NCI-H748 (cell line): ENCODE data around the gene TDP1.

ENCODE experiments used
- DNase-seq: peaks from one replicate; lab custom pipeline; 2025; ENCODE audit not compliant: unreplicated experiment; lab: John Stamatoyannopoulos, UW

Gene TDP1

GRCh38 chr14:89955745-89956660 is at the start of gene TDP1:
Gene TDP1, plus strand, starts transcription at chr14:89955927. Its CDS starts 7,188 bp downstream, at chr14:89963115.
- DNase-seq: peak; percentile 98

- no peak for DNase-seq
These were observed 49.7 kb upstream of the TDP1 start for GRCh38 chr14:89906000-89906399.

DNA sequence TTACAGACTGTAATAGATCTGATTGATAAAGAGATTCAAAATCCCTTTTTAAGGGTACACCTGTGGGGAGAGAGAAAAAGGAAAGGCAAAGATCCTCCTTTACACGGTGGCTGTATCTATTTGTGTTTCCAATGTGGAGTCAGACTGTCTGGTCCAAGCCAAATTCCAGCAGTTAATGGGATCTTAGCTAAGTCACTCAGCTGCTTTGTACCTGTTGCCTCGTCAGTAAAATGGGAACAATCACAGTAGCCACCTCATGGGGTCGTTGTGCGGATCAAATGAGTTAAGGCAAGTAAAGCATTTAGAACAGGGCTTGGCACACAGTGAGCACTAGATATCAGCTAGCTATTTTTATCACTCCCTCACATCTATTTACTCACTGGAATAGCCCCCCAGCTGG is 48.1 kb upstream of the TDP1 start:
- DNase-seq: peak; percentile 82

GRCh38 chr14:89908712-89909450 is 46.8 kb upstream of the TDP1 start:
- DNase-seq: no peak

GRCh38 chr14:89909586-89909985 is 46.1 kb upstream of the TDP1 start:
- no peak for DNase-seq

GRCh38 chr14:89910691-89911009 is 45.1 kb upstream of the TDP1 start:
- DNase-seq: no peak

DNA sequence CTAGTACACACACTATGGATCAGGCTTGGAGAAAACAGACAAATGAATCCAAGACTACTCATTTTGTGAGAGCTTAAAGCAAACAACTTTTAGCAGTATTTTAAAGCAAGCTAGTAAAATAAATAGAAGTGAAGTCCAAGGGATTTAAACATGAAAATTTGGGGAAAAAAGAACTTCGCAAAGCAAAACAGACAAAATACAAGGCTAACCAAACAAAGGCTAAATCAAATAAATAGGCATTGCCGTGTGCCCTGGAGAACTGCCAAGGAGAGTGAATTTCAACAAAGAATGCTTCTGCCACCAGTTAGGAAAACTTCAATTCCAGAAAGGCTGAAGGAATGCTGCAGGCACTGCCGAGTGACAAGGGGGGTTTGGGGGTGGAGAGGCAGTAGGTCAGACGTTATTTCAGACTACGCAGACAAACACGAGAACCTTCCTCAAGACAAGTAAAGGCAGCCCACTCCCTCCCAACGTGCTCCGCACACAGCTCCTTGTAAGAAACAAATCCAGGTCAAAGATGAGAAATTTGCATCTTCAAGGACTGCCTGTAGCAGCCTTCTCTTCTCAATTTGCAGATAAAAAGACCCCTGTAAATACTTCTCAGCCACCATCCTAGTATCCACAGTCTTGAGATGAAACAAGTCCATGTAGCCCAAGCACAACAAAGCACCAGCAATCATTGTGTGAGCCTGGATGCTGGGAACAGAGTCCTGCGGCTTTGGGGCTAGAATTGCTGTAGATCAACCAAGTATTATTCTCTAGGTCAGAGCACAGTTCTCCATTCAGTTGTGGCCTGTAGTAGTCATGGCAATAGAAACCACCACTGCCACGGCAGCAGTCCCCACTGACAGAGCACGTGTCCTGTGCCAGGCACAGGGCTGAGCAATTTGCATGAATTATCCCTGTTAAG is 44.5 kb upstream of the TDP1 start:
- DNase-seq: peak; percentile 19

GRCh38 chr14:89912221-89912620 is 43.5 kb upstream of the TDP1 start:
- no peak for DNase-seq

- DNase-seq: peak; percentile 93
These were observed 43.0 kb upstream of the TDP1 start for GRCh38 chr14:89912667-89913211.

DNA sequence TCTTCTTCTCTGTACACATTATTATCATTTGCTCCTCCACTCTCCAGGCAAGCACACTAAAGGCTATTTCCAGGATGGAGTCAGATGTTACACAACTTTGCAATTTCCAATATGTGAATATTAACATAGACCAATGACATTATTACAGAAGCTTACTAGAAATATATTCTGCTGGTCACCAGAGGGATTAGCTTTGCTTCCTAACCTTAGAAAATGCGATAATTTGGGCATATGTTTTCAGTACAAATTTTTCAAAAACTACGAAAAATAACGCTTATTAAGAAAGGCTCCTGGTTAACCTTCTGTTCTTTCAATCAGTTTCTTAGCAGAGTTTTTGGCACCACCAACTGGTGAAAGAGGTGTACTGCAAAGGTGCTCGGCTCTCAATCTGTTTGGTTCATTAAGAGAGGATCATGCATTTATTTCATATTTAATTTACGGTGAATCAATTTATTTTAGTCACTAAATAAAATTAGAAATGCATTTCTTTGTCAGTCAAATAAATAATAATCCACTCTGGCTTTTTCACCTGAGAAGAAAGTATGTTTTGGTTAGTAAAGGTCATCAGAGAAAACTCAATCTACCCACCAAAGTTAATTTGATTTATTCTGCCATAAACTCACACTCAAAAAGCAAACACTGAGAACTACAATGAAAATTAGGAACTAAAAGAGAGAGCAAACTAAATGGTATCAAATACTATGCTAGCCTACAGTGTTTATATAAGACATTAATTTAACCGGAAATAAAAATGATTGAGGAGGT is 40.4 kb upstream of the TDP1 start:
- peak; percentile 68 for DNase-seq

DNA sequence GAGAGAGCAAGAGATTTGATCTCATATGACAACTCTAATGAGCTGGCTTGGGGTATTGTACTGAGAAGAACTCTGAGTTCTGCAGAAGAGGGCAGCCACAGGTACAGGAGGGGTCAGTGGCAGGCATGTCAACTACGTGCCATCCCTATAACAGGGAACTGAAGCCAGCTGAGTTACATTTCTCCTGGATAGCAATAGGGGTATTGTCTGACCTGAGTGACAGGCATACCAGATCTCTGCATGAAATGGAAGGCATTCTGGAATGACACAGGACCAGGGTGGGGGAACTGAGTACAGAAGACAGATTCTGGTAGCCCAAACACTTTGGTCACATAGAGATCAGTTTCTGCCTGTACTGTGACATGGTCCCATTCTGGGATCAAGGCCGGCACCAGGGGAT is 37.0 kb upstream of the TDP1 start:
- no peak for DNase-seq

DNA sequence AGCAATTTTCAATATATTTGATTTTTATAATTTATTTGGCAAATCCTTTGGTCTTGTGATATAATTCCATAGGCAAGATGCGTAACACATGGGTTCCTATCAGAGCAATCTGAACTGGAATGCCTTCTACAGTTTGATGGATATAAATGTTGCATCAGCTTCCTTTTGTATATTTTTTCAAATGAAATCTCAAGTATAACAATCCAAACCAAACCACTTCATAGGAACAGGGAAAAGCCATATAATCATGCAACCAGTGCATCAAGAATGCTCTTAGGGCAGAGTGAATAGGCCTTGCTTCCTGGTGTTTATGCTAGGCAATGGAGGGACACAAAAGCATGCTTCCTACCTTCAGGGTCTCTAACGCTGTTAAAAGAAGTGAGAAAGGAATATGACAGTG is 35.7 kb upstream of the TDP1 start:
- no peak for DNase-seq

GRCh38 chr14:89921346-89921745 is 34.4 kb upstream of the TDP1 start:
- DNase-seq: no peak

GRCh38 chr14:89922031-89922907 is 33.5 kb upstream of the TDP1 start:
- DNase-seq: no peak

- no peak for DNase-seq
These were observed 31.5 kb upstream of the TDP1 start for GRCh38 chr14:89924268-89924667.

GRCh38 chr14:89926694-89927093 is 29.0 kb upstream of the TDP1 start:
- DNase-seq: no peak

- DNase-seq: no peak
These were observed 28.4 kb upstream of the TDP1 start for GRCh38 chr14:89927186-89927865.

DNA sequence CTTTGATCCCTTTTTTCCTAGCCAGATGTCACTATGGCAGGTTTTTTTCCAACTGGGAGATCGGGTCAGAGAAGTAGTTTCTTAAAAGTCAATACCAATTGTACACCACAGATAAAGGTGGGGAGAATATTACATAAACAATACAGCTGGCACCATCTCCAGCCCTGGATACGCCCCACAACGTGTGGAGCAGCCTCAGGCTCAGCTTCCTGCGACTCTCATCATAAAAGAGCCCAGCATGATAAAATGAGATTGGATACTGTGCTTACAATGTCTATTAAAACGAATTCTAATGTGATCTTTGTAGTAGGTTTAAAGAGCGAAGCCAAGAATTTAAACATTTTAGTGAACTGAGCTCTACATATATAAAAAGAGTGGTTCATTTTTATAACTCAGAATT is 22.7 kb upstream of the TDP1 start:
- peak; percentile 75 for DNase-seq
